IPS-11a (cell line): ENCODE measurements around the gene RNF40.

ENCODE experiments used
- H3K4me3 ChIP-seq: one replicate; pipeline ENCODE4 v1.5.1; 2013; ENCODE audit warnings: low read depth, low read length, control low read depth

RNF40 gene

DNA sequence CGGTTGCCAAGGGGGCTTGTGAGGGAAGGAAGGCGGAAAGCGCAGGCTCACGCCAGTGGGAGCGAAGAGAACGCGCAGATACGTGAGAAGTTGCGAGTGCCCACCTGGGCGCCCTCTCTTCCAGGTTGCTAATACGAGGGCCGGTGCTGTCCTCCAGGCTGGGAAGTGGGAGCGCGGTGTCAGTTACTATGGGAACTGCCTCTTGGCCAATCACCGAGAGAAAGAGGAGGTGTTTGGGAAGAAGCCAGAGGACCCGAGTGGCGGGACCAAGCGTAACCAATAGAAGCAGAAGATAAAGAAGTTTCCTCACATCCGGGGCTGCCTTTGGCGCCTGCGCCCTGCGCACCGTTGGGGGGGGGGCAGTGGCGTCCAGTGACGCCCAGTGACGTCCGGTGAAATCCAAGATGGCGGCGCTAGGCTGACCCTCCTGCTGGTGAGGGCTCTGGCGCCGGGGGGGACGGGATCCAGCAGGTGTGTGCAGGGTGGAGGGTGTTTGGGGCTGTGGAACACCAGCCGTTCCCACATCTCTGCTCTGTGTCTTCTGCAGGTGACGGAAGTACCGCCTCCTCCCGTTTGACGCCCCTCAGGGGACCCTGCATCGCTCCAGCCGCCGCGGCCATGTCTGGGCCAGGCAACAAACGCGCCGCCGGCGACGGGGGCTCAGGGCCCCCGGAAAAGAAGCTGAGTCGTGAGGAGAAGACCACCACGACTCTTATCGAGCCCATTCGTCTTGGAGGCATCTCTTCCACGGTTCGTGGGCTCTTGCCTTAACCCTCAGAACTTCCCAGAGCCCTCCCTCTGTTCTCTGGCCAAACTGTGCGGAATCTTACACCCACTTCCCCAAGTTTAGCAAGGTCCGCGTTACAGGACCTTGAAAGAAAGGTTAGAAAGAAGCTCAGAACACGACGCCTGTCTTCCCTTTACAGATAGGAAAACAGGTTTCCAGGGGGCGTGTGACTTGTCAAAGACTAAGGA is at the start of gene RNF40, which contains the start of gene CFAP119:
RNF40 (plus strand) TSS at position 395 of the 975 bp plus-strand sequence; CDS start at position 619, 224 bp downstream.
CFAP119 (minus strand) TSS at position 135 of the 975 bp plus-strand sequence. CDS start 314 bp downstream, outside the sequence.
- H3K4me3 ChIP-seq = peak within 1 kb of the TSS; percentile 88

GRCh38 chr16:30715750-30716445 is 46.2 kb upstream of the RNF40 start:
- H3K4me3 ChIP-seq = no peak overlapping the region

DNA sequence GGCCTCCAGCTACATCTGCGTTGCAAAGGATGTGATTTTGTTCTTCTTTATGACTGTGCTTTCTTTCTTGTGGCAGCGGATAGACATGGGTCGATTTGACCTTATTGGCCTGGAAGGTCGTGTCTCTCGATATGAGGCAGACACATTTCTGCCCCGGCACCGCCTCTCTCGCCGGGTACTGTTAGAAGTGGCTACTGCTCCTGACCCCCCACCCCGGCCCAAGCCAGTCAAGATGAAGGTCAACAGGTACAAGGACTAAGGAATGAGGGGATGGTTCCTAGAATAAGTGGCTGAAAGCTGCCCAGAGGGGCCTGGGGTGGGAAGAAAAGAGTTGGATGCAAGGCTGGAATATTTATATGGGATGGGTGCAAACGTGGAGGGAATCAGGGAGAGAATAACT is 42.0 kb upstream of the RNF40 start:
- H3K4me3 ChIP-seq = no peak overlapping the region

GRCh38 chr16:30720694-30721093 is 41.4 kb upstream of the RNF40 start:
- H3K4me3 ChIP-seq = no peak overlapping the region

GRCh38 chr16:30721167-30721566 is 41.0 kb upstream of the RNF40 start:
- no peak overlapping the region for H3K4me3 ChIP-seq

- H3K4me3 ChIP-seq = no peak overlapping the region
These were observed 40.5 kb upstream of the RNF40 start for GRCh38 chr16:30721606-30722005.

- no peak overlapping the region for H3K4me3 ChIP-seq
These were observed 39.7 kb upstream of the RNF40 start for GRCh38 chr16:30722443-30722842.

- H3K4me3 ChIP-seq = no peak overlapping the region
These were observed 39.2 kb upstream of the RNF40 start for GRCh38 chr16:30722916-30723315.

GRCh38 chr16:30723725-30724355 is 38.3 kb upstream of the RNF40 start:
- no peak overlapping the region for H3K4me3 ChIP-seq

- no peak overlapping the region for H3K4me3 ChIP-seq
These were observed 37.3 kb upstream of the RNF40 start for GRCh38 chr16:30724641-30725417.

DNA sequence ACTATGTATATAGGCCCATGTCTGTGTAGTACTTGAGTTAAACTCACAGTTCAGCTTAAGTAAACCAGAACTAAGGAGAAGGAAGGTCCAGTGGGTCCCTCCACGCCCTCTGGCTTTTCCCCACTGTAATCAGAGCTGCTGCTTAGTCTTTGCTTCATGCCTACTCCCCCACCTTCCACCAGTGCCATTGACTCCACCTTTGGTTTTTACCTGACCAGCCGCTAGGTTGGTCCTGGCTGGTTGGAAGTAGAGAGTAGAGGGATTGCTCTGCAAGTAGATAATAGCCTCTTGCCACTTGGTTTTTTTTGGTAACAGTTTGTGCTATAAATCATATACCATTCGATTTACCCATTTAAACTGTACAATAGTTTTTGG is 36.7 kb upstream of the RNF40 start:
- H3K4me3 ChIP-seq = no peak overlapping the region

- H3K4me3 ChIP-seq = no peak overlapping the region
These were observed 33.8 kb upstream of the RNF40 start for GRCh38 chr16:30728321-30728720.

DNA sequence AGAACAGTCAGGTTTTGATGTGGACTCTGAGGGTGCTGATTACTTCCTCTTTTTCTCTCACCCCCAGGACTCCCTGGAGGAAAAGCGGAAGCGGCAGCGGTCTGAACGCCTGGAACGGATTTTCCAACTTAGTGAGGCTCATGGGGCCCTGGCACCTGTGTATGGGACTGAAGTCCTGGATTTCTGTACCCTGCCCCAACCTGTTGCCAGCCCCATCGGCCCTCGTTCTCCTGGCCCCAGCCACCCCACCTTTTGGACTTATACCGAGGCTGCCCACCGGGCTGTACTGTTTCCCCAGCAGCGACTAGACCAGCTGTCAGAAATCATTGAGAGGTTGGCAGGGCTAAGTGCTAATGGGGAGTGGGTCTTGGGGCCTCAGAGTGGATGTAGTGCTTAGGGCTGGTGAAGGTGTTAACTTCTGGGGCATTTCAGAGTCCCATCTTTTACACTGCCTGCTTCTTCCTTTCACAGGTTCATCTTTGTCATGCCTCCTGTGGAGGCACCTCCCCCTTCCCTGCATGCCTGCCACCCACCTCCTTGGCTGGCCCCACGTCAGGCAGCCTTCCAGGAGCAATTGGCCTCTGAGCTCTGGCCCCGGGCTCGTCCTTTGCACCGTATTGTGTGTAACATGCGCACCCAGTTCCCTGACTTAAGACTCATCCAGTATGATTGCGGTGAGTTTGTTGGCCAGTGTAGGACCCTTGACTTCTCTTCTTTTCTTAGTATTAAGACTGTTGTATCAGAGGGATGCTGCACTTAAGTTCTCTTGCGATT is 33.0 kb upstream of the RNF40 start:
- no peak overlapping the region for H3K4me3 ChIP-seq

DNA sequence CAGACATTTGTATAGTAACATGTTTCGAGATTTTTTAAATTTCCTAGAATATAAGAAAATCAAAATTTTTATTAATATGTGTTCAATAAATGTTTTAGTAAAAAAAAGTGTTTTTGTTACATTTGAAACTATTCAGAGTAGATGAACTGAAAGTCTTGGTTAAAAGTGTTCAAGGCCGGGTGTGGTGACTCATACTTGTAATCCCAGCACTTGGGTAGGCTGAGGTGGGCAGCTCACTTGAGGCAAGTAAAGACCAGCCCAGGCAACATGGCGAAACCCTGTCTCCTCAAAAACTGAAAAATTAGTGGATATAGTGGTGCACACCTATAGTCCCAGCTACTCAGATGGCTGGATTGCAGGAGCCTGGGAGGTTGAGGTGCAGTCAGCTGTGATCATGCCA is 30.7 kb upstream of the RNF40 start:
- no peak overlapping the region for H3K4me3 ChIP-seq

- no peak overlapping the region for H3K4me3 ChIP-seq
These were observed 24.9 kb upstream of the RNF40 start for GRCh38 chr16:30736995-30737793.

GRCh38 chr16:30737794-30738648 is 24.1 kb upstream of the RNF40 start:
- no peak overlapping the region for H3K4me3 ChIP-seq

- no peak overlapping the region for H3K4me3 ChIP-seq
These were observed 22.9 kb upstream of the RNF40 start for GRCh38 chr16:30738984-30739951.
